AG20443 (cell line): Measurements from ENCODE around the gene CDH23.
A peak's percentile ranks its signal among the peaks of the same experiment; 100 is the strongest.
"Not testable (repeated sequence)": the region's sequence is repeated elsewhere in the genome, so short reads cannot be mapped to it uniquely, and the experiment has no call there.

Experiments used
- DNase-seq: peaks from one replicate; pipeline ENCODE4 v3.0.0; 2012; ENCODE audit warnings: low spot score, mixed read lengths

CDH23 gene

GRCh38 chr10:71584461-71584860 lies 187.7 kb downstream of the CDH23 start:
- no peak for DNase-seq

- no peak for DNase-seq
These were observed 188.3 kb downstream of the CDH23 start for GRCh38 chr10:71584902-71585563.

- no peak for DNase-seq
These were observed 189.0 kb downstream of the CDH23 start for GRCh38 chr10:71585564-71586290.

GRCh38 chr10:71587941-71588573 lies 191.3 kb downstream of the CDH23 start:
- DNase-seq: no peak

- no peak for DNase-seq
These were observed 192.0 kb downstream of the CDH23 start for GRCh38 chr10:71588685-71589084.

GRCh38 chr10:71589617-71590551 lies 193.2 kb downstream of the CDH23 start:
- no peak for DNase-seq

- DNase-seq: no peak
These were observed 194.1 kb downstream of the CDH23 start for GRCh38 chr10:71590781-71591350.

GRCh38 chr10:71594934-71595571 lies 198.3 kb downstream of the CDH23 start:
- DNase-seq: no peak

GRCh38 chr10:71595649-71596048 lies 198.9 kb downstream of the CDH23 start:
- no peak for DNase-seq

- DNase-seq: no peak
These were observed 199.4 kb downstream of the CDH23 start for GRCh38 chr10:71596127-71596526.

- no peak for DNase-seq
These were observed 200.0 kb downstream of the CDH23 start for GRCh38 chr10:71596759-71597158.

GRCh38 chr10:71597821-71598498 lies 201.2 kb downstream of the CDH23 start:
- peak; percentile 69 for DNase-seq

GRCh38 chr10:71598621-71599055 lies 201.9 kb downstream of the CDH23 start:
- peak; percentile 85 for DNase-seq

- DNase-seq: no peak
These were observed 202.8 kb downstream of the CDH23 start for GRCh38 chr10:71599518-71599917.

GRCh38 chr10:71600242-71600641 lies 203.5 kb downstream of the CDH23 start:
- DNase-seq: not testable (repeated sequence)

- DNase-seq: peak; percentile 87
These were observed 204.1 kb downstream of the CDH23 start for GRCh38 chr10:71600849-71601248.

GRCh38 chr10:71601273-71601672 lies 204.6 kb downstream of the CDH23 start:
- no peak for DNase-seq

- DNase-seq: no peak
These were observed 206.4 kb downstream of the CDH23 start for GRCh38 chr10:71603150-71603549.

- no peak for DNase-seq
These were observed 207.0 kb downstream of the CDH23 start for GRCh38 chr10:71603754-71604153.

GRCh38 chr10:71604324-71605018 lies 207.8 kb downstream of the CDH23 start:
- no peak for DNase-seq
